ENCODE measurements around the gene GABRB3.

GABRB3 gene

DNA sequence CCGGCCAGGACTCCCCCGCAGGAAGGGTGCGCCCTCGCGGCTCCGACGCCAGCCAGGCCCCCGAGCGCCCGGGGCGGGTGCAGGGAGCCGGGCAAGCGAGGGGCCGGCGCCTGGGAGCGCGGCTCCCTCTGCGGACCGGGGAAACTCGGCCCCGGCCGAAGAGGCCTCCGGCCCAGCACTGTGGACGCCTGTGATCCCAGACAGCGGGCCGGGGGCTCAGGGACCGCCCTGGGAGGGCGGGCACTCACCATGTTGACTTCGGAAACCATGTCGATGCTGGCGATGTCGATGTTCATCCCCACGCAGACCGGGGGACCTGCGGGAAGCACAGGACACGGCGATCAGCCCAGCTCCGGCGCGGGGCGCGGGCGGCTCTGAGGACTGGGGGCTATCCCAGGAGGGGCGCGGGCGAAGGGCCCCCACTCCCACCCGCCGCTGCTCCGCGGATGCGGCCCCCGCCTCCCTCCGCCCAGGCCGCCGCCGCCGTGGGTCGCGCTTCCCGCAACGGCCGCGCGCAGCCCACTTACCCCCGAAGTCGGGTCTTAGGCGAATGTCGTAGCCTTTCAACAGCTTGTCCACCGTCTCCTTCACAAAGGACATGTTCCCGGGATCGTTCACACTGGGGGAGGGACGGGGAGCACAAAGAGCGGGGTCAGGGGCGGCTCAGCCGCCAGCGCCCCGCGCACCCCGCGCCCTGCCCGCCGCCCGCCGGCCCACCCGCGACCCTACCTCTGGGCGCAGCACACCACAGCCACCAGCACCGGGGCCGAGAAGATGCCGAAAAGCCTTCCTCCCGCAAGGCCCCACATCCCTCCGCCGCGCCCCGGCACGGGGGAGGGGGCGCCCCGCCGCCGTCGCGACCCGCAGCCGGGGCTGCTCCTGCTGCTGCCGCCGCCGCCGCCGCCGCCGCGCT is at the start of gene GABRB3:
GABRB3 (minus strand) TSS at position 913 of the 913 bp plus-strand sequence.
- DNase-seq, result peak; percentile 17 to 43

- no peak for DNase-seq
Observed at GRCh38 chr15:26807517-26808427, 34.9 kb upstream of the GABRB3 start.

GRCh38 chr15:26806574-26806973 is 33.7 kb upstream of the GABRB3 start:
- DNase-seq, result no peak

GRCh38 chr15:26806151-26806550 is 33.3 kb upstream of the GABRB3 start:
- DNase-seq, result no peak

GRCh38 chr15:26805470-26805869 is 32.6 kb upstream of the GABRB3 start:
- DNase-seq, result no peak

- DNase-seq, result no peak
Observed at GRCh38 chr15:26804063-26804804, 31.4 kb upstream of the GABRB3 start.

DNA sequence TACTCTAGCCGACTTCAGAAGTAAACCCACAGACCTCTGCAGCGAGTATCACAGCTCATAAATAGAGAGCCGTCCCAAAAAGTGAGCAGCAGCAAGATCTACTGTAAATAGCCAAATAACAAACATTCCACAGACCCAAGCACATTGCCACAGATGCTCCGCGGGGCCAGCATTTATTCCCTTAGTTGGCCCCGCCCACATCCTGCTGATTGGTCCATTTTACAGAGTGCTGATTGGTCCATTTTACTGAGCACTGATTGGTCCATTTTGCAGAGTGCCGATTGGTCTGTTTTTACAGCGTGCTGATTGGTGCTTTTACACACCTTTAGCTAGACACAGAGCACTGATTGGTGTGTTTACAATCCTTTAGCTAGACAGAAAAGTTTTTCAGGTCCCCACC is 17.3 kb upstream of the GABRB3 start:
- no peak for DNase-seq

DNA sequence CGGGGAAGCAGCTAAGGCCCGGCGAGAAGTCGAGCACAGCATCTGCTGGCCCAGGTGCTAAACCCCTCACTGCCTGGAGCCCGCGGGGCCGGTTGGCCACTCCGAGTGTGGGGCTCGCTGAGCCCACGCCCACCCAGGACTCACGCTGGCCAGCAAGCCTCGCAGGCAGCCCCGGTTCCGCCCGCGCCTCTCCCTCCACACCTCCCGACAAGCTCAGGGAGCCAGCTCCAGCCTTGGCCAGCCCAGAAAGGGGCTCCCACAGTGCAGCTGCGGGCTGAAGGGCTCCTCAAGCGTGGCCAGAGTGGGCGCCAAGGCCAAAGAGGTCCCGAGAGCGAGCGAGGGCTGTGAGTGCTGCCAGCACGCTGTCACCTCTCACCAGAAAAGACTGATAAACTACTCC is 8.9 kb upstream of the GABRB3 start:
- no peak for DNase-seq

DNA sequence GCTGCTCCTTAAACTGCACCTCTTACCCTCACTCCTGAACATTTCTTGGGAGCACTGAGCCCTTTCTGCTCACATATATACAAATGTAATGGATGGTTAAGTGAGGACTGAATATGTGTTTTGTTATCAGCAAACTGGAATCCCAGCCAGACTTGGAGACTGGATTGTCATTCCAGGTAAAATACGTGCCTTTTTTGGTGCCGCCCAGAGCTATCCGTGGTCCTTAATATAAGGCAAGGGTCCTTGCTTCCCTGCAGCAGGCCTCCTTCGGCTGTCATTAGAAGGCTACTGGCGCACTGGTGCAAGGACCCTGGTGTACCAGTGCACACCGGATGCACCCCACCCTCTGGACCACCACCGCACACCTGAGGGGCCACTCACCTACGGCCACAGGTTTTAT is 1.1 kb upstream of the GABRB3 start:
- peak; percentile 41 to 58 for DNase-seq

- DNase-seq, result peak; percentile 58 to 85
Observed at GRCh38 chr15:26773067-26773877, 406 bp upstream of the GABRB3 start.

GRCh38 chr15:26771578-26772153 is 1.2 kb downstream of the GABRB3 start:
- peak; percentile 35 to 65 for DNase-seq

GRCh38 chr15:26771168-26771567 is 1.7 kb downstream of the GABRB3 start:
- DNase-seq, result peak; percentile 51 to 59

DNA sequence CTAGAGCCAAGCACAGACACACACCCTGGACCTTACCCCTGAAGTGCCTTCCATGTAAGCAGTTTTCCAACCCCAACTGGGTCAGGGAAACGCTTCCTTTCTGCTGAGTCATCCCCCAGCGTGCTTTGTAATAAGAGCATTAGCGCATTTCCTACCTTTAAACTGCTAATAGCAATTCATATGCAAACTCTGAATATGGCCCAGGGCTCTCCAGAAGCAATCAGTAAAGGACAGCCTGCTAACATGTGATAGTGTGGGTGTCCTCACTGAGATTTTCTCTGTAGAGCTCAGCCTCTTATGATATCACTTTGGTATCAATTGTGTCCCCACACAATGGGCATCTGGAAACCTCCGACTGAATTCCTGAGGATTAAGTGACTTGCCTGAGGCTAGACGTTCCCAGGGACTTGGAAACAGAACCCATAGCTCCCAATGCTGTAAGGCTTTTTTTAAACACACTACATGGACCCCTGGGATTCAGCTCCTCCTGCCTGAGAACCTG is 5.6 kb downstream of the GABRB3 start:
- no peak for DNase-seq

DNA sequence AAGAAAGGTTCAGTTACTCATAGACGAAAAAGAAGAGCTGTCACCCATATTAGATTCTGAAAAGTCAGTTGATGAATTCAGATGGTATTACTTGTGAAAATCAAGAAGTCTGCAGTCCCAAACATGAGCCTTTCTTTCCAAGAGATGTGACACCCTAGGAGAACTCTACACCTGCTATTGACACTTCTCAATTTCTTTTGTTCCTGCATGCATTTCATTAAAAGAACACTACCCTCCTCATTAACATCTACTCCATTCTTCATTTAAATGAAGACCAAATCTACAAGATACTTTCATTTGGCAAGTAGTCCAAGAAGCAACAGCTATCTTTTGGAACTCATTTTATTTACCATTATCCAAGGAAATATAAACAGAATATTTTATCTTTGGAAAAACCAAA is 6.6 kb downstream of the GABRB3 start:
- DNase-seq, result no peak

GRCh38 chr15:26759986-26760385 is 12.9 kb downstream of the GABRB3 start:
- DNase-seq, result no peak

GRCh38 chr15:26758079-26758478 is 14.8 kb downstream of the GABRB3 start:
- no peak for DNase-seq

GRCh38 chr15:26757141-26757540 is 15.7 kb downstream of the GABRB3 start:
- no peak for DNase-seq

GRCh38 chr15:26744894-26745293 is 28.0 kb downstream of the GABRB3 start:
- no peak for DNase-seq

DNA sequence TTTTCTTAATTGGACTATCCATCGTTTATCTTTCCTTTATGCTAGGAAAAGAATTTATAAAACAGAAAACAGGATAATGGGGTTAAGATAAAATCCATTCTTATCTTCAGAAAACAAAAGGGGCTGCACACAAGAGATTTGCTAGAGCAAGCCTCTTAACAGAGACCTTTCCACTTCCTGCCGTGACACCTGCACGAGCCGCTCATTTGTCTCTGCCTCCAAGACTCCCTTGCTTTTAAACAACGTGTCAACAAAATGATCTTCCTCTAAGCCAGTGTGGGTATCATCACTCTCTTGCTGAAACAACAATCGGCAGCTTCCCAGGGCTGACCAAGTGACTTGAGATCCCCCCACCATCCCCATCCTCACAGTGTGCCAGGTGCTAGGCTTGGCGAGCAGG is 33.1 kb downstream of the GABRB3 start:
- DNase-seq, result no peak

GRCh38 chr15:26738996-26739395 is 33.9 kb downstream of the GABRB3 start:
- no peak for DNase-seq

- peak in 1 of 2 experiments; percentile 11 for DNase-seq
Observed at GRCh38 chr15:26736502-26737248, 36.2 kb downstream of the GABRB3 start.

Measured in NCI-H524 (cell line).